ENCODE results near the gene MPZL2. TPM values are rescaled to one million over a fixed set of nuclear protein-coding genes. Genes with fewer than 3 reads are reported as not detected.

Gene MPZL2
- total and polyA plus RNA-seq, 2 experiments from 2014 or later, result 2.6 to 4.2 TPM

- H3K27me3 ChIP-seq (ENCODE audit: insufficient read depth), result no peaks in the 10 kb centered on the region
- Mint-ChIP-seq H3K36me3 (ENCODE audit: low read depth) (no peaks in the 10 kb centered on the region), H3K27ac (no peak overlapping the region), H3K4me3 (no peak overlapping the region), H3K27me3 (ENCODE audit: insufficient read depth, low read depth, poor library complexity) (no peaks in the 10 kb centered on the region), H3K4me1 (no peaks in the 10 kb centered on the region), H3K9me3 (no peaks in the 10 kb centered on the region)
- H2AFZ ChIP-seq, result no peak overlapping the region
- H3K27ac ChIP-seq (ENCODE audit: low read depth), result no peak overlapping the region
- no peaks in the 10 kb centered on the region for H3K9me2 ChIP-seq (ENCODE audit: insufficient read depth)
- DNase-seq (ENCODE audit: low spot score) (no peak), ATAC-seq (no peak)
- H3K36me3 ChIP-seq (ENCODE audit: insufficient read depth), result no peaks in the 10 kb centered on the region
- no peak overlapping the region for H3K4me3 ChIP-seq
- no peaks in the 10 kb centered on the region for H4K20me1 ChIP-seq (replicated peaks; ENCODE audit: insufficient read depth)
- no peak overlapping the region for H3K4me2 ChIP-seq
- no peaks in the 10 kb centered on the region for H3K79me2 ChIP-seq (replicated peaks; ENCODE audit: insufficient read depth)
- TF ChIP-seq STAT1 (IDR thresholded peaks at IDR 0.05; ENCODE audit: unreplicated experiment), result no peak
- no peak for TF ChIP-seq REST (IDR thresholded peaks at IDR 0.05; ENCODE audit: unreplicated experiment)
- no peak for TF ChIP-seq ZNF331 (CRISPR knock-in tag; IDR thresholded peaks at IDR 0.05; ENCODE audit: low read depth)
- no peak for TF ChIP-seq ZNF462 (CRISPR knock-in tag; IDR thresholded peaks at IDR 0.05)
- TF ChIP-seq NANOG (IDR thresholded peaks at IDR 0.05; ENCODE audit: borderline replicate concordance), result no peak
- no peak for TF ChIP-seq CTCF (conservative IDR thresholded peaks at IDR 0.05; ENCODE audit: low read depth in 2 of 2)
- TF ChIP-seq ETS1 (IDR thresholded peaks at IDR 0.05), result no peak
- no peak for TF ChIP-seq EZH2phosphoT487 (IDR thresholded peaks at IDR 0.05; ENCODE audit: unreplicated experiment)
- no peak for TF ChIP-seq CREB1 (CRISPR knock-in tag; IDR thresholded peaks at IDR 0.05; ENCODE audit: low read depth)
- no peak for TF ChIP-seq EZH2 (IDR thresholded peaks at IDR 0.05; ENCODE audit: low read depth, unreplicated experiment)
- no peak for TF ChIP-seq JUNB (IDR thresholded peaks at IDR 0.05; ENCODE audit: unreplicated experiment)
- no peak for TF ChIP-seq POLR2AphosphoS5 (IDR thresholded peaks at IDR 0.05; ENCODE audit: low read depth)
- TF ChIP-seq ZNF114 (CRISPR knock-in tag; IDR thresholded peaks at IDR 0.05), result no peak
- H3K4me1 ChIP-seq (ENCODE audit: insufficient read depth), result no peaks in the 10 kb centered on the region
- no peaks in the 10 kb centered on the region for H3F3A ChIP-seq (replicated peaks; ENCODE audit: low read depth)
Measured at GRCh38 chr11:118230088-118230487, 34.0 kb downstream of the MPZL2 start.
